ENCODE data around the gene MAGEB2. TPM values are rescaled to one million over a fixed set of nuclear protein-coding genes. Genes with fewer than 3 reads are reported as not detected.
"Not testable (repeated sequence)": the region's sequence is repeated elsewhere in the genome, so short reads cannot be mapped to it uniquely, and the experiment has no call there.

MAGEB2 gene, protein sequence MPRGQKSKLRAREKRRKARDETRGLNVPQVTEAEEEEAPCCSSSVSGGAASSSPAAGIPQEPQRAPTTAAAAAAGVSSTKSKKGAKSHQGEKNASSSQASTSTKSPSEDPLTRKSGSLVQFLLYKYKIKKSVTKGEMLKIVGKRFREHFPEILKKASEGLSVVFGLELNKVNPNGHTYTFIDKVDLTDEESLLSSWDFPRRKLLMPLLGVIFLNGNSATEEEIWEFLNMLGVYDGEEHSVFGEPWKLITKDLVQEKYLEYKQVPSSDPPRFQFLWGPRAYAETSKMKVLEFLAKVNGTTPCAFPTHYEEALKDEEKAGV
- not detected for total RNA-seq
- long read RNA-seq, result 0 reads

DNA sequence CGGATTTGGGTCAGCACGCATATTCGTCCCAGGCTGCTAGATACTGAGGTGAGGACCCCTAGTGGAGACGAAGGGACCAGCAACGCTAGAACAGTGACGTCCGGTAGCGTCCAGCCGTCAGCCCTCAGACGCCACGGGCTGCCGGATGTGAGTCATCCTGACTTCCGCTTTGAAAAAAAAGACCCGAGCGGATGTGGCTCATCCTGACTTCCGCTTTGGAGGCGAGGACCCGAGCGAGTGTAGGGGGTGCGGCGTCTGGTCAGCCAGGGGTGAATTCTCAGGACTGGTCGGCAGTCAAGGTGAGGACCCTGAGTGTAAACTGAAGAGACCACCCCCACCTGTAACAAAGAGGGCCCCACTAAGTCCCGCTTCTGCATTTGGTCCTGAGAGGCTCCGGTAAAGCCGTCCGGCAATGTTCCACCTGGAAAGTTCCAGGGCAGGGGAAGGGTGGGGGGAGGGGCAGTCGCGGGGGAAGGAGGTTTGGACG is at the start of gene MAGEB2:
TSS of gene MAGEB2 (plus strand) at position 207 of the 487 bp plus-strand sequence. CDS start 3,018 bp downstream, outside the sequence.
- TF ChIP-seq, protein P1, sequence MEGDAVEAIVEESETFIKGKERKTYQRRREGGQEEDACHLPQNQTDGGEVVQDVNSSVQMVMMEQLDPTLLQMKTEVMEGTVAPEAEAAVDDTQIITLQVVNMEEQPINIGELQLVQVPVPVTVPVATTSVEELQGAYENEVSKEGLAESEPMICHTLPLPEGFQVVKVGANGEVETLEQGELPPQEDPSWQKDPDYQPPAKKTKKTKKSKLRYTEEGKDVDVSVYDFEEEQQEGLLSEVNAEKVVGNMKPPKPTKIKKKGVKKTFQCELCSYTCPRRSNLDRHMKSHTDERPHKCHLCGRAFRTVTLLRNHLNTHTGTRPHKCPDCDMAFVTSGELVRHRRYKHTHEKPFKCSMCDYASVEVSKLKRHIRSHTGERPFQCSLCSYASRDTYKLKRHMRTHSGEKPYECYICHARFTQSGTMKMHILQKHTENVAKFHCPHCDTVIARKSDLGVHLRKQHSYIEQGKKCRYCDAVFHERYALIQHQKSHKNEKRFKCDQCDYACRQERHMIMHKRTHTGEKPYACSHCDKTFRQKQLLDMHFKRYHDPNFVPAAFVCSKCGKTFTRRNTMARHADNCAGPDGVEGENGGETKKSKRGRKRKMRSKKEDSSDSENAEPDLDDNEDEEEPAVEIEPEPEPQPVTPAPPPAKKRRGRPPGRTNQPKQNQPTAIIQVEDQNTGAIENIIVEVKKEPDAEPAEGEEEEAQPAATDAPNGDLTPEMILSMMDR (IDR thresholded peaks at IDR 0.05), result no peak
- ATAC-seq (no peak), DNase-seq (no peak)
- Histone ChIP-seq H3K9me3 (no peaks in the 10 kb centered on the region), H3K36me3 (no peaks in the 10 kb centered on the region), H3K27ac (no peak within 1 kb of the TSS), H3K4me1 (no peaks in the 10 kb centered on the region), H3K27me3 (ENCODE audit: low read depth) (no peaks in the 10 kb centered on the region), H3K4me3 (no peak within 1 kb of the TSS)
- intact Hi-C loops (cut with DNase I), result no loop called here

DNA sequence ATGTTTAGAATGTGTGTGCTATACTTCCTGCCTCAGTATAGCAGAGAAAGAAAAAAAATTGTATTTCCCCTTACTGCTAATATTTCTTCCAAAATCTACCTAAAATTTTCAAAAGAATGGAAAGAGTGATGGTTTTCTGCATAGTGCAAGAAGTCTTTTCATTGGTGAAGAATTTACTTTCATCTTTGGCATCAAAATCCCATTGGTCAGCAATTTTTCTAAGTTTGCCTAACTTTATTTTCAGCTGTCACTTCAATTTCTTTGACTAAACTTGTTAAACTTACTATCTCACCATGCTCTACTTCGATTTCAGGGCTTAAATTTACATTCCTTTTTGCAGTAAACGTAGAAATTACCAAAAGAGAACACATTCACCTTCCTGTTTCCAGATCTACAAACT is 44.5 kb upstream of the MAGEB2 start:
- ATAC-seq, result no peak
- no peaks in the 10 kb centered on the region for H3K4me1 ChIP-seq

DNA sequence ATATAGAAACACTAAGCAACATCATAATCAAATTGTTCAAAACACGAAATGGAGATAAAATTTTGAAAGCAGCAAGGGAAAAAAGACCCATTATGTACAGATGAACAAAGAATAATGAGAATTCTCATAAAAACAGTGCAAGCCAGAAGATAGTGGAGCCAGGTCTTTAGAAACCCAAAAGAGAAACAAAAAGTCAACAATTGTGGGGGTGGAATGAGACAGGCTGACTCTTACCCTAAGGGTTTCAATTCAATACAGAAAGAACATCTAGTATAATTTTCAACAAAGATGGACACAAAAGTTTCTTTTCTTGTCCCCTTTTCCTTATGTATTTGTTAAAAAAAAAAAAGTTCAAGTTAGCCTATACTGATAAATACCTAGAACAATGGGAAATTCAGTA is 34.0 kb upstream of the MAGEB2 start:
- Histone ChIP-seq H3K4me3 (no peak overlapping the region), H3K4me1 (no peaks in the 10 kb centered on the region), H3K36me3 (no peaks in the 10 kb centered on the region), H3K27me3 (ENCODE audit: low read depth) (no peaks in the 10 kb centered on the region), H3K9me3 (no peaks in the 10 kb centered on the region), H3K27ac (no peak overlapping the region)
- ATAC-seq, result no peak
- DNase-seq, result no peak
- intact Hi-C loops (cut with DNase I), result no loop called here
- TF ChIP-seq, protein P1 (IDR thresholded peaks at IDR 0.05), result no peak

More for the DNA sequence above, 44.5 kb upstream of the MAGEB2 start:
- intact Hi-C loops (cut with DNase I), result no loop called here
- Histone ChIP-seq H3K4me3 (no peak overlapping the region), H3K9me3 (no peaks in the 10 kb centered on the region), H3K27ac (no peak overlapping the region), H3K36me3 (no peaks in the 10 kb centered on the region), H3K27me3 (ENCODE audit: low read depth) (no peaks in the 10 kb centered on the region)
- no peak for DNase-seq
- TF ChIP-seq, protein P1 (IDR thresholded peaks at IDR 0.05), result no peak

DNA sequence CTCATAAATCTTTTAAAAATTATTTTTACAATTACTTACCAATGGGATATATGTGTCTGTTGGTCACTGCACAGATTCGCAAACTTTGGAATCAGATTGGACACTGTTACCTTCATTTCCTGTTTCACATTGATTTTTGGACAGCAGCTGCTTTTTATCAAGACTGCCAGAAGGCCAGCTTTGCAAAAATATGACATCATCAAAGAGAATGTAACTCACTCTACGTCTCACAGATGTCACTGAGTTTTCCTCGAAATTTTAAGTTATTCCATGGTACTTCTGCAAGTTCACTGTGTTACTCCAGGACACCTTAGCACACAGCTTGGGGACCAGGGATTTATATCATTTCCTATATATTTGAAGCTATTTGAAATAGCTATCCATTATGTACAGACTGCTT is 31.8 kb upstream of the MAGEB2 start:
- intact Hi-C loops (cut with DNase I), result no loop called here
- ATAC-seq (no peak), DNase-seq (no peak)
- H3K9me3 ChIP-seq, result no peaks in the 10 kb centered on the region
- TF ChIP-seq, protein P1 (IDR thresholded peaks at IDR 0.05), result no peak
- no peak overlapping the region for H3K4me3 ChIP-seq
- H3K27me3 ChIP-seq (ENCODE audit: low read depth), result no peaks in the 10 kb centered on the region
- no peaks in the 10 kb centered on the region for H3K36me3 ChIP-seq
- no peak overlapping the region for H3K27ac ChIP-seq
- no peaks in the 10 kb centered on the region for H3K4me1 ChIP-seq

DNA sequence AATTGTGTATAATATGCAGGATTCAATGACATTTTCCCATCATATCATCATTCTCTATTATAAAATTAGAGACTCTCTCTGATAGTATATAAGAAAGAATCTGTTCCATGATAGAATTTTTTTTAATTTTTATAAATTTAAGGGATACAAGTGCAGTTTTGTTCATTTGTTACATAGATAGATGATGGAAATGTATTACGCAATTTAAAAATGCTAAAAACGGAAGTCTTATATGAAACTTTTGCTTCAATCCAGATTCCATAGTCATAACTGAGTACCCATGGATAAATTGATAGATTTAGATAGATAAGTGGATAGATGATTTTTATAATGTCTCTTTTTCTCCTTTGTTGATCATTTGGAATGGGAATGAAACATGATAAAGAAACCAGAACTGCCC is 24.9 kb upstream of the MAGEB2 start:
- H3K4me1 ChIP-seq, result no peaks in the 10 kb centered on the region
- no peak overlapping the region for H3K4me3 ChIP-seq
- intact Hi-C loops (cut with DNase I), result no loop called here
- no peaks in the 10 kb centered on the region for H3K27me3 ChIP-seq (ENCODE audit: low read depth)
- no peaks in the 10 kb centered on the region for H3K9me3 ChIP-seq
- ATAC-seq (no peak), DNase-seq (no peak)
- no peaks in the 10 kb centered on the region for H3K36me3 ChIP-seq
- H3K27ac ChIP-seq, result no peak overlapping the region
- TF ChIP-seq, protein P1 (IDR thresholded peaks at IDR 0.05), result no peak

DNA sequence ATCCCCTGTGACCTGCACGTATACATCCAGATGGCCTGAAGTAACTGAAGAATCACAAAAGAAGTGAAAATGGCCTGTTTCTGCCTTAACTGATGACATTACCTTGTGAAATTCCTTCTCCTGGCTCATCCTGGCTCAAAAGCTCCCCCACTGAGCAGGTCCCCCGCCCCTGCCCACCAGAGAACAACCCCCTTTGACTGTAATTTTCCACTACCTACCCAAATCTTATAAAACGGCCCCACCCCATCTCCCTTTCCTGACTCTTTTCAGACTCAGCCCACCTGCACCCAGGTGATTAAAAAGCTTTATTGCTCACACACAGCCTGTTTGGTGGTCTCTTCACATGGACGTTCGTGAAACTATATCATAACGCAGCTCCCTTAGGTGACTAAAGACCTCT is 21.5 kb upstream of the MAGEB2 start:
- H3K4me1 ChIP-seq, ATAC-seq: not testable (repeated sequence)

More for the DNA sequence above, 21.5 kb upstream of the MAGEB2 start:
- DNase-seq; H3K27me3 ChIP-seq (ENCODE audit: low read depth); H3K36me3 ChIP-seq; intact Hi-C loops (cut with DNase I); H3K9me3 ChIP-seq; H3K4me3 ChIP-seq; H3K27ac ChIP-seq: not testable (repeated sequence)

Measured in lower lobe of right lung (tissue), 2 donors.